Stimulated activated CD4-positive, alpha-beta T cell treated with anti-CD3 and anti-CD28 coated beads, Interleukin-4, amount 100 ng/mL, for 4 hours (primary cell): ENCODE data around the gene RIPOR2.

Source experiments
- DNase-seq, 2 experiments: peaks; one replicate each; pipeline ENCODE4 v3.0.0-alpha.2; 2020

Gene RIPOR2, protein sequence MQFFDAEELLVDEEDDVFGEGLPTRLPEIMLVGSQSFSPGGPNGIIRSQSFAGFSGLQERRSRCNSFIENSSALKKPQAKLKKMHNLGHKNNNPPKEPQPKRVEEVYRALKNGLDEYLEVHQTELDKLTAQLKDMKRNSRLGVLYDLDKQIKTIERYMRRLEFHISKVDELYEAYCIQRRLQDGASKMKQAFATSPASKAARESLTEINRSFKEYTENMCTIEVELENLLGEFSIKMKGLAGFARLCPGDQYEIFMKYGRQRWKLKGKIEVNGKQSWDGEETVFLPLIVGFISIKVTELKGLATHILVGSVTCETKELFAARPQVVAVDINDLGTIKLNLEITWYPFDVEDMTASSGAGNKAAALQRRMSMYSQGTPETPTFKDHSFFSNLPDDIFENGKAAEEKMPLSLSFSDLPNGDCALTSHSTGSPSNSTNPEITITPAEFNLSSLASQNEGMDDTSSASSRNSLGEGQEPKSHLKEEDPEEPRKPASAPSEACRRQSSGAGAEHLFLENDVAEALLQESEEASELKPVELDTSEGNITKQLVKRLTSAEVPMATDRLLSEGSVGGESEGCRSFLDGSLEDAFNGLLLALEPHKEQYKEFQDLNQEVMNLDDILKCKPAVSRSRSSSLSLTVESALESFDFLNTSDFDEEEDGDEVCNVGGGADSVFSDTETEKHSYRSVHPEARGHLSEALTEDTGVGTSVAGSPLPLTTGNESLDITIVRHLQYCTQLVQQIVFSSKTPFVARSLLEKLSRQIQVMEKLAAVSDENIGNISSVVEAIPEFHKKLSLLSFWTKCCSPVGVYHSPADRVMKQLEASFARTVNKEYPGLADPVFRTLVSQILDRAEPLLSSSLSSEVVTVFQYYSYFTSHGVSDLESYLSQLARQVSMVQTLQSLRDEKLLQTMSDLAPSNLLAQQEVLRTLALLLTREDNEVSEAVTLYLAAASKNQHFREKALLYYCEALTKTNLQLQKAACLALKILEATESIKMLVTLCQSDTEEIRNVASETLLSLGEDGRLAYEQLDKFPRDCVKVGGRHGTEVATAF

DNA sequence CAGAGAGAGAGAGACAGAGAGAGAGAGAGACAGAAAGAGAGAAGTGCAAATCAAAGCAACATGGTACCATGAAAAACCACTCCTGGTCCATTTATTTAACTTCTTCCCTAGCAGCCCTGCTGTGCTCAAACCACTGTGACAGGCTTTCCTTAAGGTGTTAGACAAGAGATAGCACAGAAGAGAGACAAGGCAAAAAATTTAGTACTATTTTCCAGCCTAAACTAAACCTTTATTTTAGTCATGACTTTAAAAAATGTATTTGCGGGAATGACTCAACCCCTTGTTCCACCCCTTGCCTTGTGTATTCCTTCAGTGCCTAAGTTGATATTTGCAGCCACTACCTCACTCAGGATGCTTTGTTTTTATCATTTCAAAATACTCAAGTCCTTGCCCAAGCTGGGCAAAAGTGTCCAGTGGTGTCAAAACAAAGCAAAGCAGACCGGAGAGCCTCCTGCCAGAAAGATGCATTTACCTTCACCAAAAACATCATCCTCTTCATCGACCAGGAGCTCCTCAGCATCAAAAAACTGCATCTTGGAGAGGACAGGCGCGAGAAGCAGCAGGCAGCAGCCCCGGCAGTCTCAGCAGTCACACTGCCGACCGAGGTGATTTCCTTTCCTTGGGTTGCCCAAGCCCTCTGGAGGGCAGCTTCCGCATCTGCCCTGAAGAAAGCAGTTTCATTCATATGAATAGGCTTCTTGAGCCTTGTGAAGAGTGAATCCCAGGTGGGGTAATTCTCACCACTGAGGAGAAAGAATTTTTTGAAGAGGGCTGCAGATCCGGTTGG lies at the start of gene RIPOR2:
Gene RIPOR2 (minus strand): TSS at position 595 of the 787 bp plus-strand sequence. CDS start 62 bp downstream, at position 533.
- peak; percentile 42 to 56 for DNase-seq

DNA sequence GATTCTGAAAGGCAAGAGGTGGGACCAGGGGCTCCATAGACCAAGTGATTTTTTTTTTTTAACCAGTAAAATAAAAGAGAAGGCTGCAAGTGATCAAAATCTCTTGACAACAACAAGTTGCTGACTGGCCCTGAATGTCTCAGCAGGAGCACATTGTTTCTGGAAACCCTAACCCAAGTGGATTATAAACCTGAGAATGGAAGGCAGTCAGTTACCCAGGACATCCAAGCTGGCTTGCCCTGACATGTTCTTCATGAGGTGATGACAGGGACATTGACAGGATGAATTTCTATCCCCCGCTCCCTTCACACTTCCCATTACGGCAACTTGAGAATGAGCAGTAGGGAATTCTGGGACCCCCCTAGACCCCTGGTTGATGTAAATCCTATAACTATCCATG lies 49.6 kb upstream of the RIPOR2 start:
- DNase-seq = no peak

DNA sequence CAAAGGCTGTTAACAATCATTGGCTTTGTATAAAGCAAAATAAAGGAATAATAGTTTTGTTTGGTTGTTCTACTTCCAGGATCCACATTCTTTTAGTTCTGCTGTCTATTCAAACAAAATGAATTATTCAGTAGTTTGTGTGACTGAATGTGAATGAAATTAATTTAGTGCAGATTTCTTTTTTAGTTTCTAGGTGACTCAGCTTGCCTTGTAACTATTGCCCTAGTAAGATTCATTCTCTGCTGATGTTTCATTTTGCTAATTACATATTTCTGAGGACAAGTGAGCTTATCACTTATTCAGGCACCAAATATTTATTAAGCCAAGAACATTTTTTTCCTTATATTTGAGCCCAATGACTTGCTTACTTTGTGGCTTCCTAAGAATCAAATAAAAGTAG lies 46.5 kb upstream of the RIPOR2 start:
- DNase-seq = no peak

DNA sequence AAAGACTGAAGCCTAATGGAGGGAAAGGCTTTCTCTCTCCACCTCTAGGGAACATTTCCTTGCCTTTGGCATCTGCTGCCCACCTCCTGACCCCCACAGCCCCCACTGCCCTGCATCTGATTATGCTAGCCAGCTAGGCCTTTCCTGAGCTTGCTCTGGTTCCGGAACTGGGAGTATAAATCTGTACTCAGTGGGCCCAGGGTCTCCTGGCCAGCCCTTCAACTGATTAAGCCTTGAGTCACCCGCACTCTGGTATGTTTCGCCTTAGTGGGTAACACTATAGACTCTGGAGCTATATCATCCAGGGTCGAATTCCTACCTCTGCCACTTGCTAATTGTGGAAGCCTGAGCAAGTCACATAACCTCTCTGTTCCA lies 45.6 kb upstream of the RIPOR2 start:
- DNase-seq = no peak

DNA sequence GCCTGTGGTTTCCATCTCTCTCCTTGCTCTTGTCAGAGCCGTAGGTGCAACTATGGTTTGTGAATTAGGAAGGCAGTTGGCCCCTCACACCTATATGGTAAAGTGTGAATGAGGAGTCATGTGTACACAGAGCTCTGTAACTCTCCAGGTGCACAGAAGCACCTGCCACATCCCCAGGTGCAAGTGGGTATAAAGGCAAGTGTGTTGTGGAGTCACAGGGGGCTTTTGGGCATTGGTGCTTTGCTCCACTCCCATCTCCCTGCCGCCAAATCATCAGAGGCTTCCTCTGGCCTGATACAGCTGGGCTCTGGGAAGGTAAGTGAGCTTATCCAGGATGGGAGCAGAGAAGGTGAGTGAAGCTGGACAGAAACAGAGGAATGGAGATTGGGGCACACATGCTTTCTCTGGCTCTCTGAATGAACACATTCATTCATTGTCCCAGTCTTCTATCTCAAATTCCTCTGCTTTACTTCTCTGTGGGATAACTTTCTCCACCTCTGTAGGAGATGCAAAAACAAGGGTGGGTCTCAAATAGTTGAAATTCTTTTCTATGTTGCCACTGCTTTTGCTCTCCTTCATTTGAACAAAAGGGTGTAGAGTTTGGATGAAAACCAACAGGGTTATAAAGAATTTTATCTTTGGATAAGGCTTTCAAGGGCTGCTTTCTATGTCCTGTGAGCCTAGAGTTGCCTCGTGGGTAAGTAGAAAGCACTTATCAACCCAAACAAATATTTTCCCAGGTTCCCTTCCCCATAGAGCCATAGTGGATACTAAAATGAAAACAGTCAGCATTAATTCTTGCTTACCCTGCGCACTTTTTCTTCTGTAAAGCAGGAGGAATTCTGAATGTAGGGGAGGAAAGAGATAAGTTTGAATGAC lies 45.0 kb upstream of the RIPOR2 start:
- no peak for DNase-seq

DNA sequence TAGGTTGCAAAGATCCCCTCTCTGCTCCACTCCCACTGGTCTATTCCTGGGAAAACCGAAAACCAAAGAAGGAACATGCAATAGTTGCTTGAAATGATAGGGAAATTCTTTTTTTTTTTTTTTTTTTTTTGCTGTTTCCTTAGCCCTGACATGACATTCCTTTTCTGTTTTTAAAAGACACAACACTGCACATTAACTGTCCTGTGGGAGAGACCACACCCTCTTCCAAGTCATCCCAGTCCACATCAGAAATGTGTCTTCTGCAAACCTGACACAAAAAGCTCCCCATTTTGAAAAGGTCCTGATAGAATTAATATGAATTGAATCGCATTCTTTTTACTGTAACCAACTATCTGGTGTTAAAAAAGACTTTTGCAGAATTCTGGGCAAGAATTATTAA lies 43.4 kb upstream of the RIPOR2 start:
- no peak for DNase-seq

DNA sequence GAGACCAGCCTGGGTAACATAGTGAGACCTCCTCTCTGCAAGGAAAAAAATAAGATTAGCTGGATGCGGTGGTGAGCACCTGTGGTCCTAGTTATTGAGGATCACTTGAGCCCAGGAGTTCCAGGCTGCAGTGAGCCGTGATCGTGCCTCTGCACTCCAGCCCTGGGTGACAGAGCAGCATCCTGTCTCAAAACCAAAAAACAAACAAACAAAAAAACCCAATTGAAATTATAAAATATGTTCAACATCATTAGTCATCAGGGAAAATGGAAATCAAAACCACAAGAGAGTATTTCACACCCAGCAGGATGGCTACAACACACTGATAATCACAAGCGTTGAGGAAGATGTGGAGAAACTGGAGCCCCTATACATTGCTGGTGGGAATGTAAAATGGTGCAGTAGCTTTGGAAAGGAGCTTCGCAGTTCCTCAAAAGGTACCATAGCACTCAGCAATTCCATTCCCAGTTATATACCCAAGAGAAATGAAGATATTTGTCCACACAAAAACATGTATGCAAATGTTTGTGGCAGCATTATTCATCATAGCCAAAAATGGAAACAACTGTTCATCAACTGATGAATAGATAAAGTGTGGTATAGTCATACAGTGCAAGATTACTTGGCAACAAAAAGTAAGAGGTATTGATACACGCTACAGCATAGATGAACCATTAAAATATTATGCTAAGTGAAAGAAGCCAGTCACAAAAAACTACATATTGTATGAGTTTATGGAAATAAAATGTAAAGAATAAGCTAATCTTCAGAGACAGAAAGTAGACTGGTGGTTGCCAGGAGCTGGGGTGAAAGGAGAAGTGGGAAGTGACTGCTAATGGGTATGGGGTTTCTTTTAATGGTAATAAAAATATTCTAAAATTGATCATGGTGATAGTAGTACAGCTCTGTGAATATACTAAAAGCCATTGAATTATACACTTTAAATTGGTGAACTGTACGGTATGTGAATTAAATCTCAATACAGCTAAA lies 38.7 kb upstream of the RIPOR2 start:
- peak in 1 of 2 experiments; percentile 30 for DNase-seq

DNA sequence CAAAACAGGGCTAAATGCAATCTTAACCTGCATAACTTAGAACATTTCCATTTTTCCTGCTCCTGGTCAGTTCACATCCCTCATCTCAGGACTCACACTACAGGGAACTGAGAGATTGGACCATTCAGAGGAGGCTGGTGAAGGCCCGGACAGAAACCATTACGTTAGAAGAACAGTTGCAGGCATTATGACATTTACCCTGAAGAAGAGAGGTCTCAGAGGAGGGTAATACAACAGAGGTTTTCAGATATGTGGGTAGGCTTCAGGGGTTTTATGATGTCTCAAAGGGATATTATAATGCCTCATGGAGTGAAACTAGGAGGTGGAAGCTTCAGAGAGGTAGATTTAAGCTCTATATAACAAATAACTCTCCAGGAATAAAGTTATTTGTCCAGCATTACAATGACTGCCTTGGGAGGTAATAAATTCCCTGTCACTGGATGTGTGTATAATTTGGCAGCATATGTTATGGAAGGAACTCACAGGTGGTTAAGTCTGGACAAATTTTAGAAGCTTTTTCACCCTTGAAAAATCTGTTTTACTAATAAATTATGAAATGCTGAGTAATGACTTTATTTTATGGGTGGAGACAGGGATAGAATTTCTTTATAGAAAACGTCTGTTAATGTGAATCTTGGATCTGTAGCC lies 36.7 kb upstream of the RIPOR2 start:
- no peak for DNase-seq

DNA sequence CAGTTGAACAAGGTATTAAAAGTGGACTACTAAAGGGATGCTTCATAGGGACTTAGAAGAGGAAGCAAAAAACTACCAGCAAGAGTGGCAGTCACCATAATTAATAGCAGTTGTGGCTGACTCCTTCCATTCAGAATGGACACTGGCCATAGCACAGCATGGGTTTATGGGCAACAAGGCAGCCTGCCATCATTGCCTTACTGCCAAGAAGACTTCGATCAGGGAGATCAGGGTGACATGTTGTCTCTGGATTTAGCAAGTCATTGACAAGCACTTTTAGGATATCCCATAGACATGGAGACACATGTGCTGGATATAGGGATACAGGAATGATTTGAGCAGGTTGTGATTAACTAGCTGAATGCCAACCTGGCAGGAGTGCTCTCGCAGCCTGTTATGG lies 35.3 kb upstream of the RIPOR2 start:
- no peak for DNase-seq

DNA sequence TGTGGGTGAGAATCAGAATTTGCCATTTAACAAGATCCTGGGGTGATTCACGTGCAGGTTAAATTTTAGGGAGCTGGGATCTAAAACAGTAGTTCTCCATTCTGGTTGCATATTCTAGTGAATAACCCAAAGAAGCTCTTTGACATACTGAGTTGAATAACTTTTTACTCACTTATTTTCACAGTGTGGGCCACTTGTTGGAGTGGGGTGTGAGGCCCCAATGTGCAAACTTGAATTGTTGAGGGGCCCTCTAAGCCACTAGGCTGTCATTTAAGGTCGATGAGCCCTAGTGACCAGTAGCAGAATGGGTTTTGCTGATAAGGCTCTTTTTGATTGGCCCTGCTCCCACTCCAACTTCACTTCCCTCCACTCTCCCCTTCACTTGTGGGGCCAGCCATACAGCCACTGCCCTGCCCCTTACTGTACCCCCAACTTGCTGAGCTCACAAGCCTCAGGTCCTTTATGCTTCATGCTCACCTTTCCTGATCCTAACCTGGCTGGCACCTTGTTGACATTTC lies 33.6 kb upstream of the RIPOR2 start:
- DNase-seq = no peak

DNA sequence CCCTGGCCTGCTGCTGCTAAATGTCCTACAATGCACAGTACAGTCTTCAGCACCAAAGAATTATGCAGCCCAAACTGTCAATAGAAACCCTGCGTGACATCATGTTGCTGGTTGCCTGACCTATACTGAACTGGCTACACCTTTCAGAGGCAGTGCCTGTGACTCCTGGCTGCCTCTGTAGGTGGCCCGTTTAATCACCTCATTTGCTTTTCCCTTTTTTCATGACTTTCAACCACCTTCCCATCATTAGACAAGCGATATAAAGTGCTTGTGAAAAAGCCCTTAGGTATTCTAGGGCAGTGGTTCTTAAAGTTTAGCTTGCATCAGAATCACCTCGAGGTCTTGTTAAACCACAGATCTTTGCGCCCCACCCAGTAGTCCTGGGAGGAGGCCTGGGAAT lies 33.0 kb upstream of the RIPOR2 start:
- no peak for DNase-seq

DNA sequence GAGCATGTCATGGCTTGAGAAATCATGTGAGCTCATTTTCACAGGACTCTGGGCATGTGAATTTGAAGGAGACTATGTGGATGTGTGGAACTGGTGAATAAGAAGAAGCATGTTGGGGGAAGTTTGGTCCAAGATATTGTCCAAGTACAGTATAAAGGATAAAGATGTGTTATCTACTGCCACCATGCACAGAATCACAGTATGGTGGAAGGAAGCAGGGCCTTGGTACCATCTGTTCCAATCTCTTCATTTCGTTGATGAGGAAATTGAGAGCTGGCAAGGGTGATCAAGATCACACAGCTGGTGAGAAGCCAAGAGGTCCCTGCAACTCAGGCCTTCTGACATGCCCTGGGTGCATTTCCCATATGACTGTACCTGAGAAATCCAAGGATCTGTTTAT lies 31.5 kb upstream of the RIPOR2 start:
- no peak for DNase-seq

DNA sequence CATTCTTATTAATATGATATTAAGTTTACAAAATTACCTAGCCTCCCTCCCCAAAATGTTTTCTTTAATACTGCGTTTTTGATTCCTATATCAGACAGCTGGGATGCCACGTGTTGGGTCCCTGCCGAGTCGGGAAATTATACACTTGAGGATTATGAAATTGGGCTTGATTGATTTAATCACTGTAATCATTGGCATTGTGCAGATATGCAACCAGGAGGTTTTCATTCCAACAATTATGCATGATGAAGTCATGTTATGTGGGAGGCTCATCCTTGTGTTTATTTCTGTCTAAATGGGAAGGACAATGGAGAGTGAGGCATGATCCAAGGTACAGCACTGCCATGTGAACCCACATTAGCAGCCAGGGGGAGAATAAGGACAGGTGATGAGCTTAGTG lies 30.6 kb upstream of the RIPOR2 start:
- no peak for DNase-seq

DNA sequence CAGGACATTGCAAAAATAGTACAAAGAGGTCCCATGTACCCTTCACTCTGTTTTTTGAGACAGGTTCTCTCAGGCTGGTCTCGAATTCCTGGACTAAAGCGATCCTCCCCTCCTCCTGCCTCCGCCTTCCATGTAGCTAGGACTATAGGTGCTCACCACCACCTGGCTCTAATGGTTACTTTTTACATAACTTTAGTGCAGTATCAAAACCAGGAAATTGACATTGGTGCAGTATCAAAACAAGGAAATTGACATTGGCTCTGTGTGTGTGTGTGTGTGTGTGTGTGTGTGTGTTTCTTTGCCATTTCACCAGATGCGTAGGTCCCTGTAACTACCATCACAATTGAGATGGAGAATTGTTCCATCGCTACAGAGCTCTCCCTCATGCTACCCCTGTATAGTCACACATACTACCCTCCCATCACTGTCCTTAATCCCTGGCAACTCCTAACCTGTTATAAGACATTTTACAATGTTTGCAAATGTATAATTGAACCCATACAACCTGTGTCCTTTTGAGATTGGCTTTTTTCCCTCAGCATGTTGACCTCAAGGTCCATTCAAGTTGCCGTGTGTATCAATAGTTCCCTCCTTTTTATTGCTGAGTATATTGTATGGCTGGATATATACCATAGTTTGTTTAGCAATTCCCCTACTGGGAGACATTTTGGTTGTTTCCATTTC lies 28.3 kb upstream of the RIPOR2 start:
- no peak for DNase-seq

DNA sequence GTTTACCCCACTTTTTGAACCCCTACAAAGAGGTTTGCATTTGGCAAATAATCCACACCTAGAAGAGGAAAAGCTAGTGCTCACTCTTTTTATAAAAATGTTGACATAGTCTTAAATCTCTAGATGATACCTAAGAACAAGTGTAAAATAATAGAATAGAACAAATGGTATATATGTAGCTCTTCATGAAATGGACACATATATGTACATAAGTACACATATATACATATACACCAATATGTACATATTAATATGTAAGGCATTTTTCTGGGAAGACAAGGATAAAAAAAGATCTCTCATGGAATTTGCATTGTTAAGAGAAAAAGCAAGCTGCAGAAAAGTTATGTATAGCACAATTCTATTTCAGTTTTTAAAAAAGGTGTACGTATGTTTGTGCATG lies 27.6 kb upstream of the RIPOR2 start:
- DNase-seq = no peak

DNA sequence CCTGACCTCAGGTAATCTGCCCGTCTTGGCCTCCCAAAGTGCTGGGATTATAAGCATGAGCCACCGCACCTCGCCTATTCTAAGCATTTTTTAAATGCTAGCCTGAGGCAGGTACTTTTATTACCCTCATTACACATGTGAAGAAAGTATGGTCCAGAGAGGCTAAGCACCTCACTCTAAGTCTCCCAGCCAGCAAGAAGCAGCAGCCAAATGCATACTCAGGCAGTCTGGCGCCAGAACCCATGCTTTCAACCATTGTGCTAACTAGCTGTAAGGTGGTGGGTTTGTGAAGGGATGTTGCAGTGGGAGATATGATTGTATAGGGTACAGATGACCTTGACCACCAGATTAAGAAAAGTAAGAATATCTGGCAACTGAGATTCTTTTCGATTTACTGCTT lies 26.1 kb upstream of the RIPOR2 start:
- DNase-seq = no peak

DNA sequence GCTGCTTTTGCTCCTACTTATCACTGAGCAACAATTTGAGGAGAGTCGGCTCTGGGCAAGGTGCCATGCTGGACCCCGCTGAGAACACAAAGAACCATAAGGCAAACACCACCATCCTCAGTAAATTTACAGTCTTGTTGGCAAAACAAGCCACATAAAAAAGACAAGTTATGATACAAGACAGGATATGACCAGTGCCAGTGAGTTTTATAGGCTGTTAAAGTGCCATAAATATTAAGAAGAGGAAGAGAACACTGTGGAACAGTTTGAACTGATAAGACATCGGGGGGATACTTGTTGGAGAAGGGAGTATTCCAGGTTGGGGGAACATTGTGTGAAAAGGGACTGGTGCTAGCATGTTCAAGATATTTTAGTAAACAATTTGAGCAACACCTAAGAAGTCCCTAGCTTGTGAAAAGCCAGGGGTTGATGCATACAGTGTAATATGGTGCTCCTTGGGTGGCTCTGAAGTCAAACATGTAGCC lies 25.3 kb upstream of the RIPOR2 start:
- DNase-seq = no peak

DNA sequence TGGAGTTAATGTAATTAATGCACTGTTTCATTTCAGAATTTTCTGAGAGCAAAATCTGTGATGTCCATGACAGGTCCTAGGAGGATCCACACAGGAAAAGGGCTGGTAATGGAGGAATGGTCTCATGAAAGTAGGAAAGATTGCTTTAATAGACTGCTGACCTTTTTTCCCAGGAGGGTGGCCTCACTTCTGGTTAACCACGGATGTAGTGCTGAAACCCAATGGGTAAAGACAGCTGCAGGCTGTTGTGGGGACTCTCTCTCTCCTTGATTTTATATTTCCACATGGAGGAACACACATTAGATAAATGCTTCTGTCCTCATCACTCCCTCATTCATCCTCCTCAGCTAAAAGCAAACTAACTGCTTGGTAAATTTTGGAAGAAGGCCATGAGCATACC lies 23.6 kb upstream of the RIPOR2 start:
- DNase-seq = no peak

DNA sequence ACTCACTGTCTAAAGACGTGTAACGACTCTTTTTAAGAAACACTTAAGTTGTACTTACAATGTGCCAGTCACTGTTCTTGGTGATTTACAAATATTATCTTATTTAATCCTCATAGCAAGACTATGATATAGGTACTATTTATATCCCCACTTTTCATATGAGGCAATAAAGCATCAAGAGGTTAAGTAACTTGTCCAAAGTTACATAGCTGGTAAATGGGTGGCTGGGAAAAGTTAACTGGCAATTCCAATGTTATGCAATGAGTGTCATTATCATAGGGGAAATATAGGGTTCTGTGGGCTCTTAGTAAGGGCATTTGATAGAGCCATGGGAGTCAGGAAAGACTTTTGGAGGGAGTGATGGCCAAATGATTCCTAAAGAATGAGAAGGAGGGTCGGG lies 21.4 kb upstream of the RIPOR2 start:
- no peak for DNase-seq
